ENCODE measurements around the gene MGAM2.

DNA sequence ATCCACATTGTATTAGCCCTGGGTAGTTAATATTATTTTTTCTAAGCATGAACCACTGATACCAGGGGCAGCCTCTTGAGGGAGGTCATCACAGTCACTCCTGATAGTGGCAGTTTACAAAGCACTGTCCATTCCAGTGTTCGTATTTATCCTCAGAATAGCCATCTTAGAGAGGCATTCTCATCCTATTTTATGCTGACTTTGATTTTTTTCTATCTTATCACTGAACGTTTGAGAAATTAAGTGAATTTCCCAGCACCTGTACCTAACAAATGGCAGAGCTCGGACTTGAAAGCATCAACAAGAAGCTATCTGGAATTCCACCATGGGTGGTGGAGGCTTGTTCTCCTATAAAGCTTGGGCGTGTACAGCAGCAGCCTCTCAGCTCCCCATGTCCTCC is 26.1 kb upstream of the MGAM2 start:
- no peak for TF ChIP-seq POLR2A (IDR thresholded peaks at IDR 0.05)
- TF ChIP-seq, protein P1, sequence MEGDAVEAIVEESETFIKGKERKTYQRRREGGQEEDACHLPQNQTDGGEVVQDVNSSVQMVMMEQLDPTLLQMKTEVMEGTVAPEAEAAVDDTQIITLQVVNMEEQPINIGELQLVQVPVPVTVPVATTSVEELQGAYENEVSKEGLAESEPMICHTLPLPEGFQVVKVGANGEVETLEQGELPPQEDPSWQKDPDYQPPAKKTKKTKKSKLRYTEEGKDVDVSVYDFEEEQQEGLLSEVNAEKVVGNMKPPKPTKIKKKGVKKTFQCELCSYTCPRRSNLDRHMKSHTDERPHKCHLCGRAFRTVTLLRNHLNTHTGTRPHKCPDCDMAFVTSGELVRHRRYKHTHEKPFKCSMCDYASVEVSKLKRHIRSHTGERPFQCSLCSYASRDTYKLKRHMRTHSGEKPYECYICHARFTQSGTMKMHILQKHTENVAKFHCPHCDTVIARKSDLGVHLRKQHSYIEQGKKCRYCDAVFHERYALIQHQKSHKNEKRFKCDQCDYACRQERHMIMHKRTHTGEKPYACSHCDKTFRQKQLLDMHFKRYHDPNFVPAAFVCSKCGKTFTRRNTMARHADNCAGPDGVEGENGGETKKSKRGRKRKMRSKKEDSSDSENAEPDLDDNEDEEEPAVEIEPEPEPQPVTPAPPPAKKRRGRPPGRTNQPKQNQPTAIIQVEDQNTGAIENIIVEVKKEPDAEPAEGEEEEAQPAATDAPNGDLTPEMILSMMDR (IDR thresholded peaks at IDR 0.05): no peak

Data from Peyer's patch (tissue), 4 donors.